OCI-LY1 (cell line): ENCODE measurements around the gene ARAF.

Source experiments
- H2AFZ ChIP-seq: fragments of 200-600 bp; sonication (generic), shearing (Covaris generic); 2 replicates; pipeline ENCODE4 v1.6.0; 2014; ENCODE audit warnings: antibody characterized with exemption, mild to moderate bottlenecking, low read length
- H3F3A ChIP-seq: fragments of 200-600 bp; sonication (generic), shearing (Covaris generic); 2 replicates; pipeline ENCODE4 v1.6.0; 2014; ENCODE audit warnings: mild to moderate bottlenecking, antibody characterized with exemption, low read length, moderate library complexity; ENCODE audit not compliant: insufficient read depth
- H3K27ac ChIP-seq: fragments of 200-600 bp; sonication (generic); 2 replicates; pipeline ENCODE4 v1.5.1; 2014; ENCODE audit warnings: low read length, mixed run types, mild to moderate bottlenecking, low read depth; ENCODE audit not compliant: poor library complexity, severe bottlenecking
- H3K27me3 ChIP-seq: fragments of 200-600 bp; sonication (generic); 2 replicates; pipeline ENCODE4 v1.6.0; 2014; ENCODE audit warnings: antibody characterized with exemption, mild to moderate bottlenecking, low read length, moderate library complexity; ENCODE audit not compliant: insufficient read depth
- H3K36me3 ChIP-seq: fragments of 200-600 bp; sonication (generic); 2 replicates; pipeline ENCODE4 v1.6.1; 2014; ENCODE audit warnings: mild to moderate bottlenecking, antibody characterized with exemption, low read length, moderate library complexity, mixed read lengths; ENCODE audit not compliant: insufficient read depth
- H3K4me1 ChIP-seq: fragments of 200-600 bp; sonication (generic); 2 replicates; pipeline ENCODE4 v1.5.1; 2014; ENCODE audit warnings: mild to moderate bottlenecking, low read length, moderate library complexity; ENCODE audit not compliant: insufficient read depth, severe bottlenecking
- H3K4me2 ChIP-seq: fragments of 200-600 bp; sonication (generic), shearing (Covaris generic); 2 replicates; pipeline ENCODE4 v1.6.1; 2014; ENCODE audit warnings: low read length
- H3K4me3 ChIP-seq: fragments of 200-600 bp; sonication (generic); 2 replicates; pipeline ENCODE4 v1.5.1; 2014; ENCODE audit warnings: low read length, low read depth, mild to moderate bottlenecking, mixed read lengths; ENCODE audit not compliant: poor library complexity, severe bottlenecking
- H3K79me2 ChIP-seq: fragments of 200-600 bp; shearing (Covaris generic); 2 replicates; pipeline ENCODE4 v1.6.1; 2016; ENCODE audit warnings: mixed run types, low read length, mixed read lengths; ENCODE audit not compliant: insufficient read depth
- H3K9ac ChIP-seq: fragments of 200-600 bp; sonication (generic), shearing (Covaris generic); 2 replicates; pipeline ENCODE4 v1.6.1; 2014; ENCODE audit warnings: mild to moderate bottlenecking, low read length, mixed read lengths
- H3K9me2 ChIP-seq: fragments of 200-600 bp; sonication (generic), shearing (Covaris generic); 2 replicates; pipeline ENCODE4 v1.6.1; 2014; ENCODE audit warnings: low read depth, mild to moderate bottlenecking, low read length, mixed read lengths
- H3K9me3 ChIP-seq: fragments of 200-600 bp; shearing (Covaris generic); 2 replicates; pipeline ENCODE4 v1.6.1; 2014; ENCODE audit warnings: low read length, mixed read lengths
- H4K20me1 ChIP-seq: fragments of 200-600 bp; sonication (generic), shearing (Covaris generic); 2 replicates; pipeline ENCODE4 v1.6.0; 2016; ENCODE audit warnings: mild to moderate bottlenecking, low read length; ENCODE audit not compliant: insufficient read depth
- CTCF ChIP-seq: fragments of 200-600 bp; sonication (generic), shearing (Covaris generic); IDR thresholded peaks from 2 replicates; pipeline ENCODE4 v1.5.1; 2017; ENCODE audit warnings: mild to moderate bottlenecking, antibody characterized with exemption, low read length, moderate library complexity, mixed read lengths
- EZH2 ChIP-seq: fragments of 200-600 bp; sonication (generic), shearing (Covaris generic); IDR thresholded peaks from 2 replicates; pipeline ENCODE4 v1.8.0; 2017; ENCODE audit warnings: borderline replicate concordance, mixed run types, mild to moderate bottlenecking, antibody characterized with exemption, low read length, moderate library complexity, mixed read lengths

ARAF gene

GRCh38 chrX:47587906-47588735, 27.1 kb downstream of the ARAF start:
- Histone ChIP-seq H3K9me2 (no peaks in the 10 kb centered on the region), H3K36me3 (no peaks in the 10 kb centered on the region), H3K9ac (no peak overlapping the region), H3K4me1 (no peaks in the 10 kb centered on the region), H3K79me2 (no peaks in the 10 kb centered on the region), H3K27me3 (no peaks in the 10 kb centered on the region), H3K9me3 (no peaks in the 10 kb centered on the region), H3K4me3 (no peak overlapping the region), H3K4me2 (no peak overlapping the region), H3K27ac (no peak overlapping the region), H2AFZ (no peak overlapping the region), H3F3A (no peaks in the 10 kb centered on the region), H4K20me1 (no peaks in the 10 kb centered on the region)
- TF ChIP-seq CTCF = no peak
- no peak for TF ChIP-seq EZH2

GRCh38 chrX:47590984-47591383, 30.0 kb downstream of the ARAF start:
- TF ChIP-seq EZH2 (no peak), CTCF (no peak)
- H3K4me2 ChIP-seq = no peak overlapping the region
- no peaks in the 10 kb centered on the region for H3K4me1 ChIP-seq
- no peaks in the 10 kb centered on the region for H3K27me3 ChIP-seq
- no peak overlapping the region for H3K4me3 ChIP-seq
- H3F3A ChIP-seq = no peaks in the 10 kb centered on the region
- no peak overlapping the region for H3K9ac ChIP-seq
- no peaks in the 10 kb centered on the region for H3K9me2 ChIP-seq
- no peaks in the 10 kb centered on the region for H3K9me3 ChIP-seq
- H2AFZ ChIP-seq = no peak overlapping the region
- H3K27ac ChIP-seq = no peak overlapping the region
- no peaks in the 10 kb centered on the region for H4K20me1 ChIP-seq
- H3K36me3 ChIP-seq = no peaks in the 10 kb centered on the region
- no peaks in the 10 kb centered on the region for H3K79me2 ChIP-seq

GRCh38 chrX:47593522-47593921, 32.5 kb downstream of the ARAF start:
- H3K27me3 ChIP-seq = no peaks in the 10 kb centered on the region
- no peaks in the 10 kb centered on the region for H4K20me1 ChIP-seq
- no peak overlapping the region for H3K9ac ChIP-seq
- no peaks in the 10 kb centered on the region for H3K9me2 ChIP-seq
- H3K79me2 ChIP-seq = no peaks in the 10 kb centered on the region
- no peaks in the 10 kb centered on the region for H3K36me3 ChIP-seq
- no peak overlapping the region for H3K27ac ChIP-seq
- no peak overlapping the region for H3K4me2 ChIP-seq
- no peaks in the 10 kb centered on the region for H3K4me1 ChIP-seq
- TF ChIP-seq EZH2 (no peak), CTCF (no peak)
- H2AFZ ChIP-seq = no peak overlapping the region
- H3K9me3 ChIP-seq = no peaks in the 10 kb centered on the region
- H3K4me3 ChIP-seq = no peak overlapping the region
- no peaks in the 10 kb centered on the region for H3F3A ChIP-seq
